ENCODE results near the gene NACC2.

NACC2 gene

DNA sequence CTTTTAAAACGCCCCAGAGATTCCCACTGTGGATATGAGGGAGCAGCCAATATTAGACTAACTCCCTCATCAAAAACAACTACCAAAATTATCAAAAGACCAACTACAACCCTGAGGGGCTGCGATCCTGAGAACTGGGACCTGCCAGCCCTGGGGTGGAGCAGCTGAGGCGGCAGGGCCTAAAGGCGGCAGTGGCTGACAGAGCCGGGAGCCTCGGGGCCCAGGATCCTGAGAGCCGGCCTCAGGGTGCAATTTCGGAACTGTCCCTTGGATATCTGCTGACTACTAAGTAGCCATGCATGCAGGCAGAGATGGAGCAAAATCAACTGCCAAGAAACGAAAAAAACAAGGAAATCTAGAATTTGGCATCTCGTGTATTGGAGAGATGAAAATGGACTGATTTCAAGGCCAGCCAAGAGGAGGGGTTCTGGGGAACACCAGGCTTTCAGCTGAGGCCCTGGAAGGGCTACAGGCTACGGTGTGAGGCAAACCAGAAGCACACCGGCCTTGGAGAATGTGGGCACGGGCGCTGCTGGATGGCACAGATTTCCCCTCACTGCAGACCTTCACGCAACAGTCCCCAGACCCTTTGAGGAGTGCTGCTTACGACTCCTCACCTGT lies 70.3 kb downstream of the NACC2 start:
- Histone ChIP-seq H3K79me2 (ENCODE audit: insufficient read depth, low read depth) (no peaks in the 10 kb centered on the region), H3K27me3 (ENCODE audit: insufficient read depth, low read depth) (peaks cover 74% of the 10 kb centered on the region), H3K4me1 (ENCODE audit: low read depth, poor library complexity, severe bottlenecking) (no peaks in the 10 kb centered on the region)

DNA sequence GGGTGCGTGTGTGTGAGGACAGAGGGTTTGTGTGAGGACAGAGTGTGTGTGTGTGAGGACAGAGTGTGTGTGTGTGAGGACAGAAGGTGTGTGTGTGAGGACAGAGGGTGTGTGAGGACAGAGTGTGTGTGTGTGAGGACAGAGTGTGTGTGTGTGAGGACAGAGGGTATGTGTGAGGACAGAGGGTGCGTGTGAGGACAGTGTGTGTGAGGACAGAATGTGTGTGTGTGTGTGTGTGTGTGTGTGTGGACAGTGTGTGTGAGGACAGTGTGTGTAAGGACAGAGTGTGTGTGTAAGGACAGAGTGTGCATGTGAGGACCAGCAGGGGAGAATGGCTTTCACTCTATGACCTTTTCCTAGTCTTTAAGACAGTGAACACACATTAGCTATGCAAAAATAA lies 70.8 kb downstream of the NACC2 start:
- H3K4me3 ChIP-seq (IDR thresholded peaks at IDR 0.05; ENCODE audit: insufficient read depth, low read depth, low read length): no peak overlapping the region
- no peak overlapping the region for H3K27ac ChIP-seq
- H3K36me3 ChIP-seq (ENCODE audit: insufficient read depth): no peaks in the 10 kb centered on the region
- TF ChIP-seq, protein P1, sequence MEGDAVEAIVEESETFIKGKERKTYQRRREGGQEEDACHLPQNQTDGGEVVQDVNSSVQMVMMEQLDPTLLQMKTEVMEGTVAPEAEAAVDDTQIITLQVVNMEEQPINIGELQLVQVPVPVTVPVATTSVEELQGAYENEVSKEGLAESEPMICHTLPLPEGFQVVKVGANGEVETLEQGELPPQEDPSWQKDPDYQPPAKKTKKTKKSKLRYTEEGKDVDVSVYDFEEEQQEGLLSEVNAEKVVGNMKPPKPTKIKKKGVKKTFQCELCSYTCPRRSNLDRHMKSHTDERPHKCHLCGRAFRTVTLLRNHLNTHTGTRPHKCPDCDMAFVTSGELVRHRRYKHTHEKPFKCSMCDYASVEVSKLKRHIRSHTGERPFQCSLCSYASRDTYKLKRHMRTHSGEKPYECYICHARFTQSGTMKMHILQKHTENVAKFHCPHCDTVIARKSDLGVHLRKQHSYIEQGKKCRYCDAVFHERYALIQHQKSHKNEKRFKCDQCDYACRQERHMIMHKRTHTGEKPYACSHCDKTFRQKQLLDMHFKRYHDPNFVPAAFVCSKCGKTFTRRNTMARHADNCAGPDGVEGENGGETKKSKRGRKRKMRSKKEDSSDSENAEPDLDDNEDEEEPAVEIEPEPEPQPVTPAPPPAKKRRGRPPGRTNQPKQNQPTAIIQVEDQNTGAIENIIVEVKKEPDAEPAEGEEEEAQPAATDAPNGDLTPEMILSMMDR (conservative IDR thresholded peaks at IDR 0.05; ENCODE audit: low read depth, low read length): no peak
- no peak overlapping the region for H3K9ac ChIP-seq
- H3K79me2 ChIP-seq (ENCODE audit: insufficient read depth, low read depth): no peaks in the 10 kb centered on the region
- H3K27me3 ChIP-seq (ENCODE audit: insufficient read depth, low read depth): peaks cover 73% of the 10 kb centered on the region; the same call in 1 of the 2 replicates
- H3K4me2 ChIP-seq: no peak overlapping the region
- H4K20me1 ChIP-seq (ENCODE audit: insufficient read depth): no peaks in the 10 kb centered on the region
- H2AFZ ChIP-seq (ENCODE audit: low read depth): no peak overlapping the region
- H3K4me1 ChIP-seq (ENCODE audit: low read depth, poor library complexity, severe bottlenecking): no peaks in the 10 kb centered on the region

More for the DNA sequence above, 70.3 kb downstream of the NACC2 start:
- TF ChIP-seq, protein P1 (conservative IDR thresholded peaks at IDR 0.05; ENCODE audit: low read depth, low read length): no peak
- Histone ChIP-seq H3K9ac (no peak overlapping the region), H3K27ac (no peak overlapping the region), H3K4me2 (no peak overlapping the region), H2AFZ (ENCODE audit: low read depth) (no peak overlapping the region), H3K4me3 (IDR thresholded peaks at IDR 0.05; ENCODE audit: insufficient read depth, low read depth, low read length) (no peak overlapping the region), H3K36me3 (ENCODE audit: insufficient read depth) (no peaks in the 10 kb centered on the region), H4K20me1 (ENCODE audit: insufficient read depth) (no peaks in the 10 kb centered on the region)

DNA sequence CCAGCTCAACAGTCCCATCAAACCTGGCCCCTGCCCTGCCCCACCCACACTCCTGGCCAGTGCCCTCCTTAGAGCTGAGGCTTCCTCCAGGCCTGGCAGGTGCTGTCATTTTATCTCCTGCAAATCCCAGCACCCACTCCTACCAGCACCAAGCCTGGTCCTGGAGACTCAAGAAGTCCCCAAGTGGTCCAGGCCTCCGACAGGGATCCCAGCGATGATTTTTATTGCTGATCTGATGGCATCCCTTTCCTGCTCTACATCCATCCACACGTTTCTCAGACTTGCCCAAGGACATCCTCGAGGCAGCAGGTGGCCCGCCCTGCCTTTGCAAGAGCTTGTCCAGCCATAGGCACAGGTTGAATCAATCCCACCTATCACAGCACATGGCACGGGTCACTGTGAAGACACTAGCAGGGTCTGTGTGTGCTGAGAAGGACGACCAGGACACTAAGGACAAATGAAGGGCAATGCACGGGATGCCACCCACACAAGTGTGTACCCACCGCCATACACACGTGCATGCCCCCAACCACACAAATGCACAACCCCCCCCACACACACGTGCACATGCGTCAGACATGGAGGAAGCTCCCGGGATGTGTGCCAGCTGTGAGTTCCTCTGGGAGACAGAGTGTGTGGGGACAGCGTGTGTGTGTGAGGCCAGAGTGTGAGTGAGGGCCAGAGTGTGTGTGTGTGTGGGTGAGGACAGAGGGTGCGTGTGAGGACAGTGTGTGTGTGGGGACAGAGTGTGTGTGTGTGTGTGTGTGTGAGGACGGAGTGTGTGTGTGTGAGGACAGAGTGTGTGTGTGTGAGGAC lies 71.5 kb downstream of the NACC2 start:
- Histone ChIP-seq H3K9ac (no peak overlapping the region), H4K20me1 (ENCODE audit: insufficient read depth) (no peaks in the 10 kb centered on the region), H3K79me2 (ENCODE audit: insufficient read depth, low read depth) (no peaks in the 10 kb centered on the region), H3K36me3 (ENCODE audit: insufficient read depth) (no peaks in the 10 kb centered on the region), H3K27me3 (ENCODE audit: insufficient read depth, low read depth) (peaks cover 73% of the 10 kb centered on the region; the same call in 1 of the 2 replicates), H3K4me2 (no peak overlapping the region), H3K4me1 (ENCODE audit: low read depth, poor library complexity, severe bottlenecking) (no peaks in the 10 kb centered on the region), H3K27ac (no peak overlapping the region), H2AFZ (ENCODE audit: low read depth) (no peak overlapping the region), H3K4me3 (IDR thresholded peaks at IDR 0.05; ENCODE audit: insufficient read depth, low read depth, low read length) (no peak overlapping the region)
- TF ChIP-seq, protein P1 (conservative IDR thresholded peaks at IDR 0.05; ENCODE audit: low read depth, low read length): no peak

DNA sequence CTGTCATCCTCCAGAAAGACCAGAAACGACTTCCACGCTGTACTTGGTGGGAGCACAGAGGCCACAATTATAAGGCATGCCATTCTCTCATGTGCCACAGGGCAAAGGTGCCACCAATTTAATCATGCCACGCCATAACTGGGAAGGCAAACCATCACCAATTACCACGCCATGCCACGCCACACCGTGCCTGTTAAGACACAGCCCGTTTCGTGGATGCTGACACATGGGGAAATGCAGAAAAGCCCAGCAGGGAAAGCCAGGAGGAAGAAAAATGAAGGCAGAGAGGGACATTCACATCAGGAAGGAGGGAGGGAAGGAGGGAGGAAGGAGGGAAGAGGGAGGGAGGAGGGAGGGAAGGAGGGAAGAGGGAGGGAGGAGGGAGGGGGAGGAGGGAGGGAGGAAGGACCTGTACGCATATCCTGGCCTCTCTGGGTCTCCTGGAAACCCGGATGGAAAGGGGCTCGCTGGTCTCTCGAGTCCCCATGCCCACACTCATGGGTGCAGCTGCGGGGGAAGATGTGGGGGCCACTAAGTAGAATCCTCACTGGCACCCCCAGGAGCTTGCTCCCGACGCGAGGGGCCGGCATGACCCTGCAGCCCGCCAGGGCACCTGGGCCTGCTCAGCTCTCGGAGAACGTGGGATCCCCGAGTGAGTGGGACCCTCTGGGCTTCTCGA lies 72.2 kb downstream of the NACC2 start:
- no peak overlapping the region for H3K27ac ChIP-seq
- H3K4me1 ChIP-seq (ENCODE audit: low read depth, poor library complexity, severe bottlenecking): no peaks in the 10 kb centered on the region
- H3K4me3 ChIP-seq (IDR thresholded peaks at IDR 0.05; ENCODE audit: insufficient read depth, low read depth, low read length): no peak overlapping the region
- no peaks in the 10 kb centered on the region for H3K79me2 ChIP-seq (ENCODE audit: insufficient read depth, low read depth)
- H3K9ac ChIP-seq: no peak overlapping the region
- H4K20me1 ChIP-seq (ENCODE audit: insufficient read depth): no peaks in the 10 kb centered on the region
- TF ChIP-seq, protein P1 (conservative IDR thresholded peaks at IDR 0.05; ENCODE audit: low read depth, low read length): no peak
- H2AFZ ChIP-seq (ENCODE audit: low read depth): no peak overlapping the region
- H3K27me3 ChIP-seq (ENCODE audit: insufficient read depth, low read depth): peaks cover 75% of the 10 kb centered on the region; the same call in 1 of the 2 replicates
- no peaks in the 10 kb centered on the region for H3K36me3 ChIP-seq (ENCODE audit: insufficient read depth)
- H3K4me2 ChIP-seq: no peak overlapping the region

All from KMS-11 (cell line).